Measurements from ENCODE around the gene BRD1. TPM values are rescaled to one million over a fixed set of nuclear protein-coding genes. Genes with fewer than 3 reads are reported as not detected.

The BRD1 gene
- polyA plus RNA-seq, 1 donor from 2014 or later = 79.3 TPM

DNA sequence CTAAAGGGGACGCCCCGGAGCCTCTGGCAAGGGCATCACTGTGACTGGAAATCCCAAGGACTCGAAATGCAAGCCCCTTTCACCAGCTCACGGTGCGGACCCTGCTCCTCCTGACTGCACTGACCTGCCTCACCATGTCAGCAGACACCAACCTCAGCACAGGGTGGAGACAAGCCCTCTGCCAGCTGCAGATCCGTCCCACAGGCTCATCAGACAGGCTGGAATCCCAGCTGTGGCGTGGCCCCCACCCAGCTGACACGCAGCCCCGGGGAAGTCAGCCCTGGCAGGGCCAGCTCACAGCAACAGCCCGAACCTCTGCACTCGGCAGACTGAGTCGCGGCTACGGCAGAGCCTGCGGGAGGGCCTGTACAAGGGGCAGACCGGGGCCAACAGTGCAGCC is 36.8 kb downstream of the BRD1 start:
- Histone ChIP-seq H3K27me3 (ENCODE audit: insufficient read depth, low read depth, low read length) (no peaks in the 10 kb centered on the region), H2AFZ (ENCODE audit: low read depth, low read length) (no peak overlapping the region), H4K20me1 (ENCODE audit: insufficient read depth) (peaks cover 35% of the 10 kb centered on the region), H3K9me3 (ENCODE audit: low read length) (no peaks in the 10 kb centered on the region), H3K9ac (ENCODE audit: low read length) (no peak overlapping the region), H3K36me3 (ENCODE audit: insufficient read depth, low read length) (no peaks in the 10 kb centered on the region), H3K9me2 (ENCODE audit: insufficient read depth, low read length) (no peaks in the 10 kb centered on the region), H3K27ac (ENCODE audit: low read length) (no peak overlapping the region), H3K79me2 (replicated peaks; ENCODE audit: insufficient read depth, low read length) (peaks cover 55% of the 10 kb centered on the region), H3K4me2 (ENCODE audit: low read length) (no peak overlapping the region), H3F3A (ENCODE audit: insufficient read depth, low read length, poor library complexity, severe bottlenecking) (no peaks in the 10 kb centered on the region), H3K4me3 (ENCODE audit: low read length) (no peak overlapping the region)
- TF ChIP-seq, protein P1, sequence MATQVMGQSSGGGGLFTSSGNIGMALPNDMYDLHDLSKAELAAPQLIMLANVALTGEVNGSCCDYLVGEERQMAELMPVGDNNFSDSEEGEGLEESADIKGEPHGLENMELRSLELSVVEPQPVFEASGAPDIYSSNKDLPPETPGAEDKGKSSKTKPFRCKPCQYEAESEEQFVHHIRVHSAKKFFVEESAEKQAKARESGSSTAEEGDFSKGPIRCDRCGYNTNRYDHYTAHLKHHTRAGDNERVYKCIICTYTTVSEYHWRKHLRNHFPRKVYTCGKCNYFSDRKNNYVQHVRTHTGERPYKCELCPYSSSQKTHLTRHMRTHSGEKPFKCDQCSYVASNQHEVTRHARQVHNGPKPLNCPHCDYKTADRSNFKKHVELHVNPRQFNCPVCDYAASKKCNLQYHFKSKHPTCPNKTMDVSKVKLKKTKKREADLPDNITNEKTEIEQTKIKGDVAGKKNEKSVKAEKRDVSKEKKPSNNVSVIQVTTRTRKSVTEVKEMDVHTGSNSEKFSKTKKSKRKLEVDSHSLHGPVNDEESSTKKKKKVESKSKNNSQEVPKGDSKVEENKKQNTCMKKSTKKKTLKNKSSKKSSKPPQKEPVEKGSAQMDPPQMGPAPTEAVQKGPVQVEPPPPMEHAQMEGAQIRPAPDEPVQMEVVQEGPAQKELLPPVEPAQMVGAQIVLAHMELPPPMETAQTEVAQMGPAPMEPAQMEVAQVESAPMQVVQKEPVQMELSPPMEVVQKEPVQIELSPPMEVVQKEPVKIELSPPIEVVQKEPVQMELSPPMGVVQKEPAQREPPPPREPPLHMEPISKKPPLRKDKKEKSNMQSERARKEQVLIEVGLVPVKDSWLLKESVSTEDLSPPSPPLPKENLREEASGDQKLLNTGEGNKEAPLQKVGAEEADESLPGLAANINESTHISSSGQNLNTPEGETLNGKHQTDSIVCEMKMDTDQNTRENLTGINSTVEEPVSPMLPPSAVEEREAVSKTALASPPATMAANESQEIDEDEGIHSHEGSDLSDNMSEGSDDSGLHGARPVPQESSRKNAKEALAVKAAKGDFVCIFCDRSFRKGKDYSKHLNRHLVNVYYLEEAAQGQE (IDR thresholded peaks at IDR 0.05; ENCODE audit: borderline replicate concordance) = no peak
- no peak for TF ChIP-seq POLR2AphosphoS5 (IDR thresholded peaks at IDR 0.05)
- no peak for TF ChIP-seq MXI1 (conservative IDR thresholded peaks at IDR 0.05; ENCODE audit: poor library complexity, severe bottlenecking)
- TF ChIP-seq TAF1 (IDR thresholded peaks at IDR 0.05; ENCODE audit: low read depth) = no peak
- no peak for TF ChIP-seq RAD21 (conservative IDR thresholded peaks at IDR 0.05)
- TF ChIP-seq EP300 (conservative IDR thresholded peaks at IDR 0.05; ENCODE audit: poor library complexity, severe bottlenecking) = no peak
- TF ChIP-seq EZH2 (IDR thresholded peaks at IDR 0.05; ENCODE audit: borderline replicate concordance, insufficient read depth, low read length, poor library complexity, severe bottlenecking) = no peak
- no peak for TF ChIP-seq SMC3 (conservative IDR thresholded peaks at IDR 0.05; ENCODE audit: poor library complexity)
- no peak for TF ChIP-seq CTCF (IDR thresholded peaks at IDR 0.05; ENCODE audit: poor library complexity, severe bottlenecking)

- Histone ChIP-seq H3K36me3 (ENCODE audit: insufficient read depth, low read length) (no peaks in the 10 kb centered on the region), H3K27ac (ENCODE audit: low read length) (no peak overlapping the region), H3K27me3 (ENCODE audit: insufficient read depth, low read depth, low read length) (no peaks in the 10 kb centered on the region), H3K79me2 (replicated peaks; ENCODE audit: insufficient read depth, low read length) (peaks cover 62% of the 10 kb centered on the region), H3K9me3 (ENCODE audit: low read length) (no peaks in the 10 kb centered on the region), H3F3A (ENCODE audit: insufficient read depth, low read length, poor library complexity, severe bottlenecking) (no peaks in the 10 kb centered on the region), H4K20me1 (ENCODE audit: insufficient read depth) (peaks cover 35% of the 10 kb centered on the region), H3K4me2 (ENCODE audit: low read length) (no peak overlapping the region), H3K9ac (ENCODE audit: low read length) (no peak overlapping the region), H3K9me2 (ENCODE audit: insufficient read depth, low read length) (no peaks in the 10 kb centered on the region), H2AFZ (ENCODE audit: low read depth, low read length) (no peak overlapping the region), H3K4me3 (ENCODE audit: low read length) (no peak overlapping the region)
- TF ChIP-seq, protein P1 (IDR thresholded peaks at IDR 0.05; ENCODE audit: borderline replicate concordance) = no peak
- no peak for TF ChIP-seq CTCF (IDR thresholded peaks at IDR 0.05; ENCODE audit: poor library complexity, severe bottlenecking)
- TF ChIP-seq POLR2AphosphoS5 (IDR thresholded peaks at IDR 0.05) = no peak
- no peak for TF ChIP-seq RAD21 (conservative IDR thresholded peaks at IDR 0.05)
- no peak for TF ChIP-seq EZH2 (IDR thresholded peaks at IDR 0.05; ENCODE audit: borderline replicate concordance, insufficient read depth, low read length, poor library complexity, severe bottlenecking)
- no peak for TF ChIP-seq MXI1 (conservative IDR thresholded peaks at IDR 0.05; ENCODE audit: poor library complexity, severe bottlenecking)
- TF ChIP-seq EP300 (conservative IDR thresholded peaks at IDR 0.05; ENCODE audit: poor library complexity, severe bottlenecking) = no peak
- TF ChIP-seq TAF1 (IDR thresholded peaks at IDR 0.05; ENCODE audit: low read depth) = no peak
Measured at GRCh38 chr22:49789289-49790141, 38.2 kb downstream of the BRD1 start.

Measured in neural cell (in vitro differentiated cells).